Mesodermal cell (in vitro differentiated cells): ENCODE results near the gene HIVEP1.

Experiments used
- H3K27ac ChIP-seq: 2 replicates; pipeline ENCODE4 v1.7.0; 2013; ENCODE audit warnings: mild to moderate bottlenecking, low read depth, low read length, moderate library complexity; ENCODE audit not compliant: severe bottlenecking
- H3K36me3 ChIP-seq: 2 replicates; pipeline ENCODE4 v1.7.1; 2013; ENCODE audit warnings: mild to moderate bottlenecking, low read length, moderate library complexity; ENCODE audit not compliant: control insufficient read depth, insufficient read depth
- H3K4me1 ChIP-seq: one replicate; pipeline ENCODE4 v1.7.1; 2013; ENCODE audit warnings: mild to moderate bottlenecking, low read length; ENCODE audit not compliant: insufficient read depth, control insufficient read depth, poor library complexity, severe bottlenecking
- H3K4me3 ChIP-seq: 2 replicates; pipeline ENCODE4 v1.7.0; 2013; ENCODE audit warnings: low read length, control low read depth, mild to moderate bottlenecking; ENCODE audit not compliant: insufficient read depth, poor library complexity, severe bottlenecking; ENCODE audit errors: extremely low read depth
- H3K9me3 ChIP-seq: 2 replicates; pipeline ENCODE4 v1.7.1; 2013; ENCODE audit warnings: mild to moderate bottlenecking, low read length, moderate library complexity; ENCODE audit not compliant: control insufficient read depth
- WGBS, 2 experiments: methylation state at CpG; one replicate each; pipeline ENCODE4 v1.1.5; 2013; ENCODE audit warnings: missing lambda C conversion rate in 2 of 2; ENCODE audit not compliant: insufficient coverage in 2 of 2; 5-methylcytosine and 5-hydroxymethylcytosine counted together

Gene HIVEP1

GRCh38 chr6:12158686-12159415, 146.7 kb downstream of the HIVEP1 start:
- Histone ChIP-seq H3K9me3 (no peaks in the 10 kb centered on the region), H3K27ac (no peak overlapping the region)

DNA sequence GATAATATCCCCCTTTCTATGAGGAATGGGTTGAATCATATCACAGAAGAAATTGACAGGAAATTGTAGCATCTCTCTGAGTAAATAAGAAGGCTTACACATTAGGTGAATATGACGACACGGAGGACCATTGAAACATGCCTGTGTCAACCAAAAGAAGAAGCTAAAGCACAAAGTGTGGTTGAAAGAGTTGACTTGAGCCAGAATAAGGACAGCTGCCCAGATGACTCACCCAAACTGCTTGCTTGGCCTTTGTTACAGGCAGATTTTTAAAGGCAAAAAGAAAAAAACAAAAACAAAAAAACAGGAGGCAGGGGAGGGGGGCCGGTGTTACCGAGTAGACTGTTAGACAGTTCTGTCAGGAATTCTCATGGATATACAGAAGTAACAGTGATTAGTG, 148.2 kb downstream of the HIVEP1 start:
- H3K4me3 ChIP-seq, result no peak overlapping the region
- 93 to 96% methylated on average over 4 of the region's 4 CpGs for WGBS, 2 experiments

More at GRCh38 chr6:12158686-12159415, 146.7 kb downstream of the HIVEP1 start:
- Histone ChIP-seq H3K4me1 (peaks cover 15% of the 10 kb centered on the region), H3K36me3 (peaks cover 41% of the 10 kb centered on the region), H3K4me3 (no peak overlapping the region)
- 95 to 99% methylated on average over 10 to 13 of the region's 16 CpGs for WGBS, 2 experiments

GRCh38 chr6:12162213-12162612, 150.1 kb downstream of the HIVEP1 start:
- 87 to 94% methylated on average over 3 of the region's 5 CpGs for WGBS, 2 experiments

More for the DNA sequence above, 148.2 kb downstream of the HIVEP1 start:
- no peaks in the 10 kb centered on the region for H3K9me3 ChIP-seq
- H3K4me1 ChIP-seq, result peaks cover 15% of the 10 kb centered on the region
- peaks cover 39% of the 10 kb centered on the region for H3K36me3 ChIP-seq
- H3K27ac ChIP-seq, result no peak overlapping the region

DNA sequence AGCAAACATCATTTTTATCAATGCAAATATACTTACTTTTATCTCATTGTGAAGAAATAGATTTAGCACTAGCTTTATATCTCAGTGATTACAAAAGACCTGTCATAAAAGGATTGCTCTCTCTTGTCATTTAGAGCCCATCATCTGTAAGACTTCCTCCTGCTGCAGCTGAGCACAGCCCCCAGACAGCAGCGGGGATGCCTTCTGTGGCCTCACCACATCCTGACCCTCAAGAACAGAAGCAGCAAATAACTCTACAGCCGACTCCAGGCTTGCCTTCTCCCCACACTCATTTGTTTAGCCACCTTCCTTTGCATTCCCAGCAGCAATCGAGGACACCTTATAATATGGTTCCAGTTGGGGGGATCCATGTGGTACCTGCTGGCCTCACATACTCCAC, 151.0 kb downstream of the HIVEP1 start:
- H3K36me3 ChIP-seq, result peaks cover 44% of the 10 kb centered on the region
- no peak overlapping the region for H3K27ac ChIP-seq
- no peak overlapping the region for H3K4me3 ChIP-seq
- no peaks in the 10 kb centered on the region for H3K9me3 ChIP-seq
- H3K4me1 ChIP-seq, result peaks cover 15% of the 10 kb centered on the region
- 87 to 89% methylated on average over 3 of the region's 3 CpGs for WGBS, 2 experiments

More at GRCh38 chr6:12162213-12162612, 150.1 kb downstream of the HIVEP1 start:
- Histone ChIP-seq H3K27ac (no peak overlapping the region), H3K4me3 (no peak overlapping the region), H3K4me1 (peaks cover 15% of the 10 kb centered on the region), H3K36me3 (peaks cover 44% of the 10 kb centered on the region), H3K9me3 (no peaks in the 10 kb centered on the region)

DNA sequence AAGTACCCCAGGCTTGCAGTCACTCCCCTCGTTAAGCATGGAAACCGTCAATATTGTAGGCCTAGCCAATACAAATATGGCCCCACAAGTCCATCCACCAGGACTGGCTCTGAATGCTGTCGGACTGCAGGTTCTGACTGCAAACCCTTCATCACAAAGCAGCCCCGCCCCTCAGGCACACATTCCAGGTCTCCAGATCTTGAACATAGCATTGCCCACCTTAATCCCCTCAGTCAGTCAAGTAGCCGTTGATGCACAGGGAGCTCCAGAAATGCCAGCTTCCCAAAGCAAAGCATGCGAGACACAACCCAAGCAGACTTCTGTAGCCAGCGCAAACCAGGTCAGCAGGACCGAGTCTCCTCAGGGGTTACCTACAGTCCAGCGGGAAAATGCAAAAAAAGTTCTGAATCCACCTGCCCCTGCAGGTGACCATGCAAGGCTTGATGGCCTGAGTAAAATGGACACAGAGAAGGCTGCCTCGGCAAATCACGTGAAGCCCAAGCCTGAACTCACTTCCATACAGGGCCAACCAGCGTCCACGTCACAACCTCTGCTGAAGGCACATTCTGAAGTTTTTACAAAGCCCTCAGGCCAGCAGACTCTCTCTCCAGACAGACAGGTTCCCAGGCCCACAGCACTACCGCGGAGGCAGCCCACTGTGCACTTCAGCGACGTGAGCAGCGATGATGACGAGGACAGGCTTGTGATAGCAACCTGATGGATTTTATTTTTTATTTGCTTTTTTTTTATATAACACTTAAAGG, 151.8 kb downstream of the HIVEP1 start:
- Histone ChIP-seq H3K4me1 (peaks cover 15% of the 10 kb centered on the region), H3K27ac (no peak overlapping the region), H3K4me3 (no peak overlapping the region), H3K9me3 (no peaks in the 10 kb centered on the region), H3K36me3 (peaks cover 39% of the 10 kb centered on the region)
- 96 to 98% methylated on average over 12 of the region's 19 CpGs for WGBS, 2 experiments

DNA sequence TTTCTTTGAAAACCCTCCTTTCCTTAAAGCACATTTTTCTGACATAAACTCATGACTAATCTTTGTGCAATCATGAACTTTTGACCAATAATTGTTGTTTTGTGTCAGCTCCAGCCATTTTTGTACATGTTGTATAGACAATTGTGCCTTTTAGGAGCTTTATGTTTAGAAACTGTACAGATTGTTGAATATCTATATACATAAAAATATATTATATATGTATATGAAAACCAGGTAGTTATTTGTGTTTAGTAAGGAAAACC, 152.3 kb downstream of the HIVEP1 start:
- no peak overlapping the region for H3K27ac ChIP-seq
- no peaks in the 10 kb centered on the region for H3K9me3 ChIP-seq
- no peak overlapping the region for H3K4me3 ChIP-seq
- H3K36me3 ChIP-seq, result peaks cover 37% of the 10 kb centered on the region
- H3K4me1 ChIP-seq, result peaks cover 15% of the 10 kb centered on the region

- Histone ChIP-seq H3K4me1 (peaks cover 9% of the 10 kb centered on the region), H3K9me3 (no peaks in the 10 kb centered on the region), H3K4me3 (no peak overlapping the region), H3K36me3 (peaks cover 37% of the 10 kb centered on the region), H3K27ac (no peak overlapping the region)
- WGBS, 2 experiments, result 94 to 96% methylated on average over 3 of the region's 4 CpGs
Measured at GRCh38 chr6:12165297-12165696, 153.2 kb downstream of the HIVEP1 start.

DNA sequence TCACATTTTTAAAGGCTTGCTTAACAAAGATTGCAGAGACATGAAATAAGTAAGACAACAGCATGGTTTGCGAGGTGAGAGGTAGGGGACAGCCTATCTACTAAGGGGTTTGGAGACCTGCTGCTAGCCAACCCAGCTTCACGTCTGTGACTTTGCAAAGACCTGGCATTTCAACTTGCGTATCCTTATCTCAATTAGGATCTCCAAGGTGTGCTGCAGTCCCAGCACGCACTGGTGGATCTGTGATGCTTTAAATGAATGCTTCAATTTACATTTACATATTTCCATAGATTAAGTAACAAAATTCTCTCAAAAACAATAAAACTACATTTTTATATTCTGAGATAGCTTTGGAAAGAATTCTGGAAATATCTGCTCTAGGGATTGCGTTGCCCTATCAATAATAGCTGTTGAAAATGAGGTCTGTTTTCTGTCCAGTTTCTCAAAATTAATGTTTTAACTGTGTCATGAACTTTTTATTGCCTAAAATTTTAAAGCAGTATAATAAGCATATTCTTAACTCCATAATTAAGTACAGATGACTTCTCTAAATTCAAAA, 153.7 kb downstream of the HIVEP1 start:
- WGBS, 2 experiments, result 93 to 100% methylated on average over 1 to 4 of the region's 5 CpGs
- Histone ChIP-seq H3K27ac (no peak overlapping the region), H3K4me3 (no peak overlapping the region), H3K9me3 (no peaks in the 10 kb centered on the region), H3K36me3 (peaks cover 37% of the 10 kb centered on the region), H3K4me1 (peaks cover 4% of the 10 kb centered on the region)

DNA sequence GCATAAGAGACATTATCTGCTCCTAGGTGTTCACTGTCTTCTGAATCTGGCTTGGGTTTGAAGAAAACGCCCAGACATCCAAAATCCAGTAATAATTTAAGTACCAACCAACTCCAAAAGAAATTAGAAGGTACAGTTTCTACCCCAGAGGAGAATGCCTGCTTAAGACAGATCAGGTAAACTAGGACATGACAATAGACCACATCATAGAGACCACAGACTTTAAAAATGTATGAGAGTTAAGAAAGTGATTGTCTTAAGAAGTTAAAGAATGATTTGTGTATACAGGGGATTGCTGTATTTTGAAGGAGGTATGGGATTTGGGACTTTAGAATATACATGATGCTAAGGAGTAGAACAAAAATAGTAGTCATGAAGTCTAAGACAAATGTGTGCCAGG, 157.3 kb downstream of the HIVEP1 start:
- 100% methylated on average over 1 of the region's 1 CpG; no CpG with 5 or more reads in 1 of the 2 experiments for WGBS, 2 experiments
- H3K9me3 ChIP-seq, result no peaks in the 10 kb centered on the region
- peaks cover 2% of the 10 kb centered on the region for H3K4me1 ChIP-seq
- H3K4me3 ChIP-seq, result no peak overlapping the region
- peaks cover 8% of the 10 kb centered on the region for H3K36me3 ChIP-seq
- H3K27ac ChIP-seq, result no peak overlapping the region

GRCh38 chr6:12170351-12171092, 158.4 kb downstream of the HIVEP1 start:
- 91 to 93% methylated on average over 9 to 10 of the region's 13 CpGs for WGBS, 2 experiments
- no peaks in the 10 kb centered on the region for H3K9me3 ChIP-seq
- no peak overlapping the region for H3K4me3 ChIP-seq
- peaks cover 3% of the 10 kb centered on the region for H3K4me1 ChIP-seq
- H3K36me3 ChIP-seq, result peaks cover 4% of the 10 kb centered on the region
- H3K27ac ChIP-seq, result no peak overlapping the region
